K562 (cell line): ENCODE results near the gene RBBP7. TPM values are rescaled to one million over a fixed set of nuclear protein-coding genes. Genes with fewer than 3 reads are reported as not detected.
A peak's percentile ranks its signal among the peaks of the same experiment; 100 is the strongest.

Experiments
- ATAC-seq: fragments of 200-7000 bp; cut with Tn5 transposase; 3 replicates; pipeline ENCODE4 v1.9.1; 2020; ENCODE audit warnings: moderate library complexity
- Bru-seq: library from RNA; stranded (reverse); fragments of 400-500 nt; gene quantifications from one replicate; lab custom pipeline; 2021; lab: Mats Ljungman, UMichigan
- BruChase-seq, 2 experiments: library from RNA; stranded (reverse); fragments of 400-500 nt; gene quantifications; one replicate each; lab custom pipeline; 2021; lab: Mats Ljungman, UMichigan
- BruUV-seq: library from RNA; stranded (reverse); fragments of 400-500 nt; replicated peaks from 2 replicates; lab custom pipeline; 2021; lab: Mats Ljungman, UMichigan
- CTCF ChIA-PET: fragments of 300-600 bp; formaldehyde crosslinking; extraction: SDS; loops from one replicate; lab custom pipeline; 2021; ENCODE audit warnings: low intra/inter-chr PET ratio; lab: Yijun Ruan, JAX
- POLR2A ChIA-PET: fragments of 300-600, 350-650 bp; sonication (Branson Sonifier 250); formaldehyde crosslinking; extraction: SDS; loops from one replicate; lab custom pipeline; 2021; ENCODE audit warnings: antibody characterized with exemption, inconsistent platforms; lab: Yijun Ruan, JAX
- DNase-seq, 4 experiments: peaks; one replicate each; pipeline versions ENCODE4 v3.0.0 to v3.0.0-alpha.2; 2011 to 2018; ENCODE audit warnings: low spot score in 3 of 4, mixed read lengths in 3 of 4; ENCODE audit errors: extremely low read depth in 1 of 4
- FAIRE-seq: peaks from 2 replicates; lab custom pipeline; 2011; peaks lifted over from hg19 to GRCh38; lab: Jason Lieb, UNC
- H2AFZ ChIP-seq: 2 replicates; pipeline ENCODE4 v1.6.0; 2011; ENCODE audit warnings: low read depth, low read length, control low read depth, inconsistent platforms
- H3K27ac ChIP-seq: fragments of 200-600 bp; 3 replicates; pipeline ENCODE4 v1.8.0; 2011; ENCODE audit warnings: low read depth, mild to moderate bottlenecking, control low read depth, inconsistent platforms, low read length, moderate library complexity, mixed read lengths; ENCODE audit errors: extremely low read depth
- H3K27me3 ChIP-seq, 2 experiments: fragments of 300-600 bp in 1 of 2; 2 replicates in 1 of 2; 3 replicates in 1 of 2; pipeline versions ENCODE4 v1.6.0 to v1.8.0; 2011; ENCODE audit warnings: inconsistent platforms in 2 of 2, low read length in 2 of 2, mild to moderate bottlenecking in 1 of 2, mixed read lengths in 1 of 2, moderate library complexity in 1 of 2; ENCODE audit not compliant: control insufficient read depth in 2 of 2, insufficient read depth in 2 of 2
- H3K36me3 ChIP-seq: fragments of 300-600 bp; 3 replicates; pipeline ENCODE4 v1.8.0; 2011; ENCODE audit warnings: mild to moderate bottlenecking, low read length, inconsistent platforms; ENCODE audit not compliant: control insufficient read depth, insufficient read depth
- H3K4me1 ChIP-seq, 2 experiments: fragments of 200-600 bp in 1 of 2; replicated peaks in 1 of 2; 2 replicates in 1 of 2; 3 replicates in 1 of 2; pipeline versions ENCODE4 v1.5.1 to v1.8.0; 2011; ENCODE audit warnings: inconsistent platforms in 2 of 2, low read length in 2 of 2, mild to moderate bottlenecking in 1 of 2, mixed read lengths in 1 of 2, moderate library complexity in 1 of 2; ENCODE audit not compliant: control insufficient read depth in 2 of 2, insufficient read depth in 2 of 2
- H3K4me2 ChIP-seq: 2 replicates; pipeline ENCODE4 v1.6.1; 2011; ENCODE audit warnings: low read length, control low read depth, inconsistent platforms, mixed read lengths; ENCODE audit not compliant: insufficient read depth
- H3K4me3 ChIP-seq: fragments of 200-600 bp; sonication (generic), shearing (Covaris generic); 2 replicates; pipeline ENCODE4 v1.5.1; 2016; ENCODE audit warnings: control low read depth, inconsistent platforms
- H3K79me2 ChIP-seq: fragments of 200-600 bp; 3 replicates; pipeline ENCODE4 v1.8.0; 2011; ENCODE audit warnings: low read length, inconsistent platforms; ENCODE audit not compliant: control insufficient read depth, insufficient read depth
- H3K9ac ChIP-seq, 2 experiments: 2 replicates each; pipeline versions ENCODE4 v1.6.0 to v1.6.1; 2011; ENCODE audit warnings: low read depth in 2 of 2, low read length in 2 of 2, control low read depth in 1 of 2, inconsistent platforms in 1 of 2, mild to moderate bottlenecking in 1 of 2, mixed read lengths in 1 of 2; ENCODE audit not compliant: insufficient read depth in 1 of 2
- H3K9me1 ChIP-seq: one replicate; pipeline ENCODE4 v1.6.0; 2011; ENCODE audit warnings: inconsistent platforms, mild to moderate bottlenecking, low read length, moderate library complexity; ENCODE audit not compliant: control insufficient read depth, insufficient read depth
- H3K9me3 ChIP-seq: replicated peaks from 2 replicates; pipeline ENCODE4 v1.5.1; 2011; ENCODE audit warnings: low read depth, low read length, inconsistent platforms; ENCODE audit not compliant: control insufficient read depth, insufficient read depth
- H4K20me1 ChIP-seq: replicated peaks from 2 replicates; pipeline ENCODE4 v1.6.1; 2011; ENCODE audit warnings: low read length, inconsistent platforms, mixed read lengths; ENCODE audit not compliant: control insufficient read depth, insufficient read depth
- ATF1 ChIP-seq, 2 experiments: fragments of 450-650 bp in 1 of 2; IDR thresholded peaks; 2 replicates each; pipeline ENCODE4 v1.6.1; 2016; ENCODE audit warnings: missing compliant biosample characterization in 1 of 2, missing genetic modification characterization in 1 of 2
- CHD2 ChIP-seq: IDR thresholded peaks from 2 replicates; pipeline ENCODE4 v1.6.1; 2011; ENCODE audit warnings: low read depth, low read length
- CREB1 ChIP-seq, 2 experiments: sonication (generic) in 1 of 2; formaldehyde crosslinking in 1 of 2; IDR thresholded peaks; 2 replicates each; pipeline versions ENCODE4 v1.6.1 to v1.8.0; 2012 to 2022; ENCODE audit warnings: inconsistent platforms in 1 of 2, mild to moderate bottlenecking in 1 of 2, missing genetic modification reagents in 1 of 2, moderate library complexity in 1 of 2
- EP400 ChIP-seq: fragments of 450-650 bp; IDR thresholded peaks from 2 replicates; pipeline ENCODE4 v1.6.1; 2017; ENCODE audit warnings: antibody characterized with exemption, mild to moderate bottlenecking, moderate library complexity
- KDM5B ChIP-seq: fragments of 200-600 bp; sonication (generic); IDR thresholded peaks from 2 replicates; pipeline ENCODE4 v1.6.1; 2012; ENCODE audit warnings: low read depth, mild to moderate bottlenecking, moderate library complexity, low read length, control low read depth, inconsistent platforms; ENCODE audit not compliant: insufficient replicate concordance
- L3MBTL2 ChIP-seq: fragments of 450-650 bp; IDR thresholded peaks from 2 replicates; pipeline ENCODE4 v1.6.1; 2016; ENCODE audit warnings: mild to moderate bottlenecking, moderate library complexity
- MEF2D ChIP-seq: conservative IDR thresholded peaks from 2 replicates; pipeline ENCODE4 v1.6.1; 2016; ENCODE audit warnings: low read depth, missing genetic modification characterization, missing compliant biosample characterization
- POLR2B ChIP-seq: fragments of 450-650 bp; IDR thresholded peaks from 2 replicates; pipeline ENCODE4 v1.6.1; 2018; ENCODE audit warnings: low read depth; ENCODE audit not compliant: partially characterized antibody
- RBFOX2 ChIP-seq: fragments of 200-400 bp; formaldehyde crosslinking; IDR thresholded peaks from 2 replicates; pipeline ENCODE4 v1.6.1; 2017; ENCODE audit warnings: low read depth, mild to moderate bottlenecking, low read length, moderate library complexity
- RFX7 ChIP-seq: fragments of 250-450 bp; sonication (Bioruptor Pico); IDR thresholded peaks from 2 replicates; pipeline ENCODE4 v1.5.1; 2021; ENCODE audit warnings: mild to moderate bottlenecking
- TBP ChIP-seq: optimal IDR thresholded peaks from 2 replicates; pipeline ENCODE3; 2011; ENCODE audit warnings: low read depth, low read length, improper control_type of control experiment
- TCF7 ChIP-seq: sonication (generic); IDR thresholded peaks from 2 replicates; pipeline ENCODE4 v1.6.1; 2016; ENCODE audit warnings: antibody characterized with exemption, borderline replicate concordance
- ZBTB26 ChIP-seq: fragments of 450-650 bp; formaldehyde crosslinking; IDR thresholded peaks from 2 replicates; pipeline ENCODE4 v1.4.0; 2022; ENCODE audit warnings: missing genetic modification characterization
- ZNF134 ChIP-seq: fragments of 250-450 bp; sonication (Bioruptor Pico); conservative IDR thresholded peaks from 2 replicates; pipeline ENCODE4 v1.4.0; 2020
- WGBS: fragments of 100-300 bp; shearing (Covaris generic); methylation state at CpG from one replicate; pipeline ENCODE4 v1.1.6; 2016; ENCODE audit warnings: low coverage, mixed read lengths; ENCODE audit not compliant: insufficient coverage; ENCODE audit errors: missing lambda C conversion rate; 5-methylcytosine and 5-hydroxymethylcytosine counted together
- in situ Hi-C: fragments of 300-500 bp; cut with MboI; formaldehyde crosslinking; loops from 4 replicates; pipeline ENCODE4 v1.15.0; 2018; ENCODE audit warnings: inconsistent platforms, mixed read lengths
- intact Hi-C: fragments of 100-400 bp; cut with micrococcal nuclease; formaldehyde crosslinking; loops from 2 replicates; pipeline ENCODE4 v1.14.2; 2022
- long read RNA-seq, 3 experiments: library from polyadenylated mRNA in 2 of 3; library from RNA in 1 of 3; unstranded in 2 of 3; stranded (forward) in 1 of 3; transcript quantifications; one replicate each; pipeline ENCODE4 v2.0.0, GENCODE V29; 2019 to 2022
- polyA minus RNA-seq, 3 experiments: library from RNA; depleted of rRNA, polyadenylated mRNA; stranded (reverse); fragments of >200 nt; gene quantifications; 2 replicates each; pipeline ENCODE4 v1.2.3, GENCODE V29; 2011
- polyA plus RNA-seq, 8 experiments: library from polyadenylated mRNA; depleted of rRNA in 4 of 8; stranded (reverse) in 5 of 8; unstranded in 3 of 8; fragments of >200 nt; fragmentation: Nextera tagmentation in 2 of 8; fragmentation: Illumina TruSeq in 1 of 8; extraction: Ambion mirVana in 2 of 8; extraction: Trizol in 1 of 8; gene quantifications; 2 replicates each; pipeline versions ENCODE4 v1.2.1 to v1.2.3, GENCODE V29; 2011 to 2014; ENCODE audit warnings: inconsistent platforms in 1 of 8, missing spikeins in 1 of 8
- total RNA-seq, 7 experiments: library from RNA; depleted of rRNA in 6 of 7; stranded (reverse); fragments of >200 nt in 6 of 7; fragmentation: Illumina TruSeq in 2 of 7; extraction: Trizol in 2 of 7; gene quantifications; 2 replicates each; pipeline versions ENCODE4 v1.2.1 to v1.2.3, GENCODE V29; 2011 to 2021; ENCODE audit warnings: low replicate concordance in 1 of 7

The RBBP7 gene
- 88.9 and 162 TPM in 2 replicates for total RNA-seq (2011; cell fraction: chromatin; rRNA removed; ENCODE audit: low replicate concordance)
- total RNA-seq (2011; cell fraction: nucleolus; rRNA removed): 63.4 and 67.4 TPM in 2 replicates
- total RNA-seq (2011; cell fraction: nucleoplasm; rRNA removed): 139 and 146 TPM in 2 replicates
- total RNA-seq (2014; rRNA removed) (142 and 153 TPM in 2 replicates), total RNA-seq (2014; rRNA removed; fragmentation: Illumina TruSeq; extraction: Trizol) (202 and 217 TPM in 2 replicates), total RNA-seq (2015; rRNA removed; fragmentation: Illumina TruSeq; extraction: Trizol) (192 and 211 TPM in 2 replicates), total RNA-seq (2021) (148 and 169 TPM in 2 replicates), polyA plus RNA-seq (2011; rRNA removed) (245 and 364 TPM in 2 replicates), polyA plus RNA-seq (2014; fragmentation: Illumina TruSeq; extraction: Trizol) (185 and 215 TPM in 2 replicates), polyA plus RNA-seq (2014; fragmentation: Nextera tagmentation; extraction: Ambion mirVana) (10 to 100 TPM; 79.0 to 90.1 TPM), polyA plus RNA-seq (2014; rRNA removed) (175 and 182 TPM in 2 replicates), polyA minus RNA-seq (2011; rRNA and poly(A)+ RNA removed) (230 and 285 TPM in 2 replicates), Bru-seq, nascent RNA (percentile 91 among the genes with signal in this experiment), BruChase-seq, experiment 1, labeled RNA remaining after a 2-hour chase (percentile 93 among the genes with signal in this experiment), BruChase-seq, experiment 2, labeled RNA remaining after a 6-hour chase (percentile 92 among the genes with signal in this experiment)
- polyA plus RNA-seq (2011; cell fraction: cytosol; rRNA removed): 164 and 228 TPM in 2 replicates
- 132 and 149 TPM in 2 replicates for polyA plus RNA-seq (2011; cell fraction: nucleus; rRNA removed)
- 121 and 217 TPM in 2 replicates for polyA plus RNA-seq (2012)
- polyA minus RNA-seq (2011; cell fraction: cytosol; rRNA and poly(A)+ RNA removed): 67.0 and 107 TPM in 2 replicates
- 33.5 and 54.4 TPM in 2 replicates for polyA minus RNA-seq (2011; cell fraction: nucleus; rRNA and poly(A)+ RNA removed)
- long read RNA-seq, experiment 1, transcript RBBP7-204 (12 exons, 1,904 nt): minor isoform, 13 of 802 reads
- long read RNA-seq, experiment 1, transcript RBBP7-202 (12 exons, 2,036 nt): minor isoform, 42 of 802 reads
- long read RNA-seq, experiment 1, transcript RBBP7-203 (12 exons, 2,333 nt): major isoform, 643 of 802 reads
- long read RNA-seq, experiment 1, partial matches to known transcripts: 19 of 802 reads
- long read RNA-seq, experiment 1, other reads (novel, unspliced or antisense): 85 of 802 reads
- long read RNA-seq, experiment 2, transcript RBBP7-202 (12 exons, 2,036 nt): minor isoform, 6 of 208 reads
- long read RNA-seq, experiment 2, transcript RBBP7-203 (12 exons, 2,333 nt): major isoform, 151 of 208 reads
- long read RNA-seq, experiment 2, partial matches to known transcripts: 29 of 208 reads
- long read RNA-seq, experiment 2, other reads (novel, unspliced or antisense): 20 of 208 reads
- long read RNA-seq, experiment 3, transcript RBBP7-204 (12 exons, 1,904 nt): minor isoform, 5 of 325 reads
- long read RNA-seq, experiment 3, transcript RBBP7-202 (12 exons, 2,036 nt): minor isoform, 13 of 325 reads
- long read RNA-seq, experiment 3, transcript RBBP7-203 (12 exons, 2,333 nt): major isoform, 278 of 325 reads
- long read RNA-seq, experiment 3, partial matches to known transcripts: 9 of 325 reads
- long read RNA-seq, experiment 3, other reads (novel, unspliced or antisense): 20 of 325 reads

- FAIRE-seq: peak; percentile 86
- CTCF ChIA-PET: no interaction called here
- intact Hi-C loops (no loop called here), in situ Hi-C loops (no loop called here)
- H3K4me2 ChIP-seq: peak within 1 kb of the TSS; percentile 83
- peak within 1 kb of the TSS; percentile 80 for H3K4me3 ChIP-seq
- no TSS peak for BruUV-seq
- peaks cover 3% of the 10 kb centered on the region for H3K9me1 ChIP-seq
- peak within 1 kb of the TSS; percentile 99 for H3K27ac ChIP-seq
- peaks cover 7% of the 10 kb centered on the region; the same call in 1 of the 2 replicates for H4K20me1 ChIP-seq
- no peaks in the 10 kb centered on the region for H3K27me3 ChIP-seq
- H3K9me3 ChIP-seq: no peaks in the 10 kb centered on the region
- H2AFZ ChIP-seq: peak within 1 kb of the TSS; percentile 94
- peaks cover 45% of the 10 kb centered on the region for H3K79me2 ChIP-seq
- peak; percentile 91 for ATAC-seq
- POLR2A ChIA-PET: interaction anchor here (0.6 to 1.1 kb wide), 2 partner anchors 13 to 131 kb away, joined by 3 read pairs; no protein-coding TSS in a partner anchor
- peaks cover 34% of the 10 kb centered on the region for H3K36me3 ChIP-seq
- peak; percentile 93 to 94 (median 94) for DNase-seq
- H3K9ac ChIP-seq: peak within 1 kb of the TSS; percentile 93 to 97
- H3K4me1 ChIP-seq: peaks cover 14 to 15% of the 10 kb centered on the region in 2 experiments; a peak in 4 of 5 replicates
- WGBS: 0% methylated on average over 9 of the region's 84 CpGs
- TF ChIP-seq CREB1 (IDR thresholded peaks at IDR 0.05): peak; percentile 79
- peak; percentile 78 for TF ChIP-seq CREB1 (CRISPR knock-in tag; IDR thresholded peaks at IDR 0.05)
- TF ChIP-seq TBP: peak; percentile 62
- TF ChIP-seq ATF1 (CRISPR knock-in tag; IDR thresholded peaks at IDR 0.05): peak; percentile 31; the same call in 1 of the 2 replicates
- peak; percentile 52; the same call in 1 of the 2 replicates for TF ChIP-seq ATF1 (tag; IDR thresholded peaks at IDR 0.05)
- peak; percentile 63 for TF ChIP-seq KDM5B
- TF ChIP-seq EP400: peak; percentile 54
- TF ChIP-seq RFX7: no peak
- TF ChIP-seq ZBTB26 (CRISPR knock-in tag): no peak
- TF ChIP-seq MEF2D: no peak
- no peak for TF ChIP-seq ZNF134 (CRISPR knock-in tag)
- TF ChIP-seq RBFOX2: peak; percentile 92
- peak; percentile 38; the same call in 1 of the 2 replicates for TF ChIP-seq L3MBTL2
- TF ChIP-seq POLR2B: peak; percentile 78
- TF ChIP-seq CHD2: peak; percentile 89
- no peak for TF ChIP-seq TCF7
Measured at GRCh38 chrX:16870095-16870861, at the start of gene RBBP7. RBBP7 (minus strand) TSS chrX:16870362; CDS start chrX:16870053, 309 bp downstream.
